GM12878 (cell line): ENCODE results near the gene HSPB6. TPM values are rescaled to one million over a fixed set of nuclear protein-coding genes. Genes with fewer than 3 reads are reported as not detected.

ENCODE experiments used
- ATAC-seq: fragments of 200-7000 bp; cut with Tn5 transposase; 3 replicates; pipeline ENCODE4 v1.9.1; 2020; ENCODE audit warnings: mild to moderate bottlenecking, moderate library complexity
- BruUV-seq: library from RNA; stranded (reverse); fragments of 400-500 nt; replicated peaks from 2 replicates; lab custom pipeline; 2021; lab: Mats Ljungman, UMichigan
- CTCF ChIA-PET: fragments of 300-600 bp; sonication (Branson Sonifier 250); formaldehyde crosslinking; extraction: SDS; loops from one replicate; lab custom pipeline; 2021; ENCODE audit warnings: inconsistent platforms; lab: Yijun Ruan, JAX
- POLR2A ChIA-PET: fragments of 350-600 bp; formaldehyde crosslinking; extraction: SDS; loops from one replicate; lab custom pipeline; 2021; ENCODE audit warnings: inconsistent platforms; lab: Charles Lee
- RAD21 ChIA-PET: fragments of 300-600 bp; sonication (Branson Sonifier 250); formaldehyde crosslinking; loops from one replicate; lab custom pipeline; 2023; ENCODE audit warnings: antibody characterized with exemption; ENCODE audit not compliant: unreplicated experiment; lab: Charles Lee
- SMC1A ChIA-PET: fragments of 300-600 bp; sonication (Branson Sonifier 250); formaldehyde crosslinking; loops from one replicate; lab custom pipeline; 2023; ENCODE audit not compliant: unreplicated experiment, uncharacterized antibody; lab: Charles Lee
- DNase-seq: peaks from one replicate; pipeline ENCODE4 v3.0.0-alpha.2; 2011; ENCODE audit warnings: low read depth, low spot score
- FAIRE-seq: peaks from 3 replicates; lab custom pipeline; 2011; peaks lifted over from hg19 to GRCh38; lab: Jason Lieb, UNC
- H2AFZ ChIP-seq: 2 replicates; pipeline ENCODE4 v1.6.0; 2011; ENCODE audit warnings: low read depth, low read length, control low read depth; ENCODE audit not compliant: control insufficient read depth
- H3K27ac ChIP-seq: 2 replicates; pipeline ENCODE4 v1.5.1; 2011; ENCODE audit warnings: control low read depth; ENCODE audit not compliant: control insufficient read depth, insufficient read depth
- H3K27me3 ChIP-seq, 2 experiments: replicated peaks in 1 of 2; 2 replicates each; pipeline versions ENCODE4 v1.6.0 to v1.6.1; 2011; ENCODE audit warnings: low read length in 1 of 2; ENCODE audit not compliant: control insufficient read depth in 2 of 2, insufficient read depth in 2 of 2
- H3K36me3 ChIP-seq, 2 experiments: 2 replicates each; pipeline ENCODE4 v1.5.1; 2011; ENCODE audit warnings: low read length in 1 of 2; ENCODE audit not compliant: control insufficient read depth in 2 of 2, insufficient read depth in 2 of 2
- H3K4me1 ChIP-seq: 2 replicates; pipeline ENCODE4 v1.6.1; 2011; ENCODE audit warnings: mild to moderate bottlenecking, low read length, moderate library complexity, mixed read lengths; ENCODE audit not compliant: control insufficient read depth, insufficient read depth
- H3K4me2 ChIP-seq: 2 replicates; pipeline ENCODE4 v1.6.0; 2011; ENCODE audit warnings: control low read depth; ENCODE audit not compliant: control insufficient read depth, insufficient read depth
- H3K4me3 ChIP-seq: fragments of 200-600 bp; sonication (generic); 2 replicates; pipeline ENCODE4 v1.5.1; 2016
- H3K79me2 ChIP-seq: 2 replicates; pipeline ENCODE4 v1.6.0; 2011; ENCODE audit warnings: low read length; ENCODE audit not compliant: control insufficient read depth, insufficient read depth
- H3K9ac ChIP-seq: 2 replicates; pipeline ENCODE4 v1.8.0; 2011; ENCODE audit warnings: low read length, control low read depth, mixed read lengths; ENCODE audit not compliant: control insufficient read depth, insufficient read depth
- H3K9me3 ChIP-seq: replicated peaks from 3 replicates; pipeline ENCODE4 v1.5.1; 2011; ENCODE audit warnings: mild to moderate bottlenecking, low read length; ENCODE audit not compliant: control insufficient read depth, insufficient read depth
- H4K20me1 ChIP-seq: 2 replicates; pipeline ENCODE4 v1.6.0; 2011; ENCODE audit not compliant: control insufficient read depth, insufficient read depth
- MYB ChIP-seq: fragments of 150-350 bp; IDR thresholded peaks from 2 replicates; pipeline ENCODE4 v1.6.1; 2014; ENCODE audit warnings: mild to moderate bottlenecking, low read depth, low read length, borderline replicate concordance
- PAX5 ChIP-seq: IDR thresholded peaks from 2 replicates; pipeline ENCODE4 v1.6.1; 2011; ENCODE audit warnings: low read depth, low read length, borderline replicate concordance
- POLR2A ChIP-seq: IDR thresholded peaks from 2 replicates; pipeline ENCODE4 v1.6.1; 2011; ENCODE audit warnings: low read depth, mild to moderate bottlenecking, low read length
- WGBS: methylation state at CpG from one replicate; pipeline ENCODE4 v1.1.6; 2016; ENCODE audit warnings: low lambda C conversion rate; ENCODE audit not compliant: insufficient replicate concordance, insufficient coverage; ENCODE audit errors: missing lambda C conversion rate; 5-methylcytosine and 5-hydroxymethylcytosine counted together
- in situ Hi-C: fragments of 300-500 bp; cut with MboI; formaldehyde crosslinking; loops from 9 replicates; pipeline ENCODE4 v1.14.3; 2018; ENCODE audit warnings: mixed read lengths
- intact Hi-C: fragments of 100-400 bp; cut with micrococcal nuclease; formaldehyde crosslinking; loops from one replicate; pipeline ENCODE4 v1.14.2; 2022; ENCODE audit not compliant: unreplicated experiment
- polyA plus RNA-seq, 11 experiments: library from polyadenylated mRNA; depleted of rRNA in 4 of 11; unstranded in 6 of 11; stranded (reverse) in 5 of 11; fragments of >200 nt; fragmentation: Nextera tagmentation in 4 of 11; fragmentation: Illumina TruSeq in 1 of 11; extraction: Ambion mirVana in 4 of 11; extraction: Trizol in 1 of 11; gene quantifications; 1 replicate in 1 of 11; 2 replicates in 10 of 11; pipeline versions ENCODE4 v1.2.1 to v1.2.3, GENCODE V29; 2011 to 2016; ENCODE audit warnings: inconsistent platforms in 2 of 11, missing spikeins in 2 of 11, low read depth in 1 of 11
- total RNA-seq, 4 experiments: library from RNA; depleted of rRNA in 3 of 4; stranded (reverse); fragments of >200 nt in 3 of 4; fragmentation: Illumina TruSeq in 1 of 4; extraction: Trizol in 1 of 4; gene quantifications; 2 replicates each; pipeline versions ENCODE4 v1.2.1 to v1.2.3, GENCODE V29; 2013 to 2021
- TF ChIP-seq, protein P1 (sequence below): fragments of 450-650 bp; IDR thresholded peaks from 2 replicates; pipeline ENCODE4 v1.6.1; 2016; ENCODE audit warnings: mild to moderate bottlenecking

HSPB6 gene
- total and polyA plus RNA-seq, 10 of the 15 experiments (the other 5 are each of a cell fraction or from before 2014, with no cell fraction given) = 0.09 to 1.6 (median 0.36) TPM; not detected in 4

DNA sequence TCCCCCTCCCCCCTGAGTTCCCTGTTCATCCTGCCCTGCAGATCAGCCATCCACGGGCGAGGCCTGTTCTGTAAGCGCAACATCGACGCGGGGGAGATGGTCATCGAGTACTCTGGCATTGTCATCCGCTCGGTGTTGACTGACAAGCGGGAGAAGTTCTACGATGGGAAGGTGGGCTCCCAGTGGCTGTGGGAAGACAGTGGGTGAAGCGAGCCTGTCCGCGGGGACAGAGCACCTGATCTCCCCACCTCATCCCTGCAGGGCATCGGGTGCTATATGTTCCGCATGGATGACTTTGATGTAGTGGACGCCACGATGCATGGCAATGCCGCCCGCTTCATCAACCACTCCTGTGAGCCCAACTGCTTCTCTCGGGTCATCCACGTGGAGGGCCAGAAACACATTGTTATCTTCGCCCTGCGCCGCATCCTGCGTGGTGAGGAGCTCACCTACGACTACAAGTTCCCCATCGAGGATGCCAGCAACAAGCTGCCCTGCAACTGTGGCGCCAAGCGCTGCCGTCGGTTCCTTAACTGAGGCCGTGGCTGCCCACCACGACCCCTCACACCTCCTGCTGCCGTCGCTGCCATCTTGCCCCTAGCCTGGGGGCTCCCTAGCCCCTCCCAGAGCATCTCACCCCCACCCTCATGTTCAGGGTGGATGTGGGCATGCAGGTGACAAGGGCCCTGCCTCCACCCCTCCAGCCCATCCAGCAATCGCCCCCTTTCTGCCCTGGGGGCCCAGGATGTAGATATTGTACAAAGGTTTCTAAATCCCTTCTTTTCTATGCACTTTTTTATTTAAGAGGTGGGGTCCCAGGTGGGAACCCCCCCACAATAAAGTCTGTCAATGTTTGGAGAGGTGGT is 18.6 kb downstream of the HSPB6 start:
- CTCF ChIA-PET = interaction anchor here (1.2 to 2.1 kb wide), 3 partner anchors 18 to 46 kb away, joined by 4 to 7 read pairs (median 7); no protein-coding TSS in a partner anchor
- RAD21 ChIA-PET = interaction anchor here (1.2 kb wide), 1 partner anchor 45 kb away, joined by 4 read pairs; no protein-coding TSS in a partner anchor
- H3K4me2 ChIP-seq = no peak overlapping the region
- H3K4me3 ChIP-seq = no peak overlapping the region
- peaks cover 13 to 30% of the 10 kb centered on the region in 2 experiments; a peak in 3 of 4 replicates for H3K36me3 ChIP-seq
- H3K9me3 ChIP-seq = no peaks in the 10 kb centered on the region
- in situ Hi-C loops = no loop called here
- WGBS = 93% methylated on average over 37 of the region's 37 CpGs
- POLR2A ChIA-PET = interaction anchor here (1.3 kb wide), 1 partner anchor 20 kb away, joined by 5 read pairs; no protein-coding TSS in a partner anchor
- intact Hi-C loops = no loop called here
- no peak overlapping the region for H2AFZ ChIP-seq
- peaks cover 15% of the 10 kb centered on the region for H3K79me2 ChIP-seq
- ATAC-seq = no peak
- TF ChIP-seq POLR2A (peak; percentile 39), MYB (no peak), PAX5 (peak; percentile 82; the same call in 1 of the 2 replicates)
- TF ChIP-seq, protein P1, sequence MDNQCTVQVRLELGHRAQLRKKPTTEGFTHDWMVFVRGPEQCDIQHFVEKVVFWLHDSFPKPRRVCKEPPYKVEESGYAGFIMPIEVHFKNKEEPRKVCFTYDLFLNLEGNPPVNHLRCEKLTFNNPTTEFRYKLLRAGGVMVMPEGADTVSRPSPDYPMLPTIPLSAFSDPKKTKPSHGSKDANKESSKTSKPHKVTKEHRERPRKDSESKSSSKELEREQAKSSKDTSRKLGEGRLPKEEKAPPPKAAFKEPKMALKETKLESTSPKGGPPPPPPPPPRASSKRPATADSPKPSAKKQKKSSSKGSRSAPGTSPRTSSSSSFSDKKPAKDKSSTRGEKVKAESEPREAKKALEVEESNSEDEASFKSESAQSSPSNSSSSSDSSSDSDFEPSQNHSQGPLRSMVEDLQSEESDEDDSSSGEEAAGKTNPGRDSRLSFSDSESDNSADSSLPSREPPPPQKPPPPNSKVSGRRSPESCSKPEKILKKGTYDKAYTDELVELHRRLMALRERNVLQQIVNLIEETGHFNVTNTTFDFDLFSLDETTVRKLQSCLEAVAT = peak; percentile 51; the same call in 1 of the 2 replicates
- TF ChIP-seq, all 136 proteins: peak for 3
- SMC1A ChIA-PET = interaction anchor here (1.2 to 1.8 kb wide), 2 partner anchors 20 to 42 kb away, joined by 3 to 5 read pairs; no protein-coding TSS in a partner anchor
- Histone ChIP-seq H3K4me1 (peaks cover 16% of the 10 kb centered on the region), H3K9ac (no peak overlapping the region), H3K27me3 (no peaks in the 10 kb centered on the region), H3K27ac (no peak overlapping the region), H4K20me1 (no peaks in the 10 kb centered on the region)
- DNase-seq = no peak
- BruUV-seq = no TSS peak
- FAIRE-seq = no peak
